Neutrophil (primary cell): ENCODE data around the gene CCR2.

Experiments used
- H3K27ac ChIP-seq: fragments of 200-600 bp; sonication (generic); 2 replicates; pipeline ENCODE4 v1.5.1; 2016; ENCODE audit warnings: mild to moderate bottlenecking, moderate library complexity
- H3K27me3 ChIP-seq: fragments of 200-600 bp; sonication (generic); 2 replicates; pipeline ENCODE4 v1.6.0; 2016; ENCODE audit warnings: mild to moderate bottlenecking
- H3K36me3 ChIP-seq: fragments of 200-600 bp; sonication (generic); 2 replicates; pipeline ENCODE4 v1.5.1; 2017
- H3K4me1 ChIP-seq, 2 experiments: fragments of 200-600 bp in 1 of 2; sonication (generic) in 1 of 2; 1 replicate in 1 of 2; 2 replicates in 1 of 2; pipeline versions ENCODE4 v1.5.1 to v1.6.1; 2013 to 2016; ENCODE audit warnings: low read depth in 1 of 2, low read length in 1 of 2, mild to moderate bottlenecking in 1 of 2, moderate library complexity in 1 of 2; ENCODE audit not compliant: control insufficient read depth in 1 of 2, insufficient read depth in 1 of 2
- H3K4me3 ChIP-seq, 2 experiments: fragments of 200-600 bp in 1 of 2; sonication (generic) in 1 of 2; 1 replicate in 1 of 2; 2 replicates in 1 of 2; pipeline ENCODE4 v1.5.1; 2013 to 2016; ENCODE audit warnings: low read depth in 1 of 2, low read length in 1 of 2, mild to moderate bottlenecking in 1 of 2, moderate library complexity in 1 of 2
- H3K9me3 ChIP-seq: fragments of 200-600 bp; sonication (generic); 2 replicates; pipeline ENCODE4 v1.5.1; 2016
- TF ChIP-seq, protein P1 (sequence below): fragments of 200-600 bp; sonication (generic); IDR thresholded peaks from 2 replicates; pipeline ENCODE4 v1.5.1; 2016; ENCODE audit warnings: antibody characterized with exemption

CCR2 gene

DNA sequence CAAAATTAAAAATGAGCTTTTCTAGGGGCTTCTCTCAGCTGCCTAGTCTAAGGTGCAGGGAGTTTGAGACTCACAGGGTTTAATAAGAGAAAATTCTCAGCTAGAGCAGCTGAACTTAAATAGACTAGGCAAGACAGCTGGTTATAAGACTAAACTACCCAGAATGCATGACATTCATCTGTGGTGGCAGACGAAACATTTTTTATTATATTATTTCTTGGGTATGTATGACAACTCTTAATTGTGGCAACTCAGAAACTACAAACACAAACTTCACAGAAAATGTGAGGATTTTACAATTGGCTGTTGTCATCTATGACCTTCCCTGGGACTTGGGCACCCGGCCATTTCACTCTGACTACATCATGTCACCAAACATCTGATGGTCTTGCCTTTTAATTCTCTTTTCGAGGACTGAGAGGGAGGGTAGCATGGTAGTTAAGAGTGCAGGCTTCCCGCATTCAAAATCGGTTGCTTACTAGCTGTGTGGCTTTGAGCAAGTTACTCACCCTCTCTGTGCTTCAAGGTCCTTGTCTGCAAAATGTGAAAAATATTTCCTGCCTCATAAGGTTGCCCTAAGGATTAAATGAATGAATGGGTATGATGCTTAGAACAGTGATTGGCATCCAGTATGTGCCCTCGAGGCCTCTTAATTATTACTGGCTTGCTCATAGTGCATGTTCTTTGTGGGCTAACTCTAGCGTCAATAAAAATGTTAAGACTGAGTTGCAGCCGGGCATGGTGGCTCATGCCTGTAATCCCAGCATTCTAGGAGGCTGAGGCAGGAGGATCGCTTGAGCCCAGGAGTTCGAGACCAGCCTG lies 17.8 kb downstream of the CCR2 start:
- H3K27me3 ChIP-seq: peaks cover 5% of the 10 kb centered on the region
- no peak overlapping the region for H3K4me3 ChIP-seq
- H3K36me3 ChIP-seq: no peaks in the 10 kb centered on the region
- H3K27ac ChIP-seq: no peak overlapping the region
- peaks cover 0 to 5% of the 10 kb centered on the region in 2 experiments for H3K4me1 ChIP-seq
- no peaks in the 10 kb centered on the region for H3K9me3 ChIP-seq
- TF ChIP-seq, protein P1, sequence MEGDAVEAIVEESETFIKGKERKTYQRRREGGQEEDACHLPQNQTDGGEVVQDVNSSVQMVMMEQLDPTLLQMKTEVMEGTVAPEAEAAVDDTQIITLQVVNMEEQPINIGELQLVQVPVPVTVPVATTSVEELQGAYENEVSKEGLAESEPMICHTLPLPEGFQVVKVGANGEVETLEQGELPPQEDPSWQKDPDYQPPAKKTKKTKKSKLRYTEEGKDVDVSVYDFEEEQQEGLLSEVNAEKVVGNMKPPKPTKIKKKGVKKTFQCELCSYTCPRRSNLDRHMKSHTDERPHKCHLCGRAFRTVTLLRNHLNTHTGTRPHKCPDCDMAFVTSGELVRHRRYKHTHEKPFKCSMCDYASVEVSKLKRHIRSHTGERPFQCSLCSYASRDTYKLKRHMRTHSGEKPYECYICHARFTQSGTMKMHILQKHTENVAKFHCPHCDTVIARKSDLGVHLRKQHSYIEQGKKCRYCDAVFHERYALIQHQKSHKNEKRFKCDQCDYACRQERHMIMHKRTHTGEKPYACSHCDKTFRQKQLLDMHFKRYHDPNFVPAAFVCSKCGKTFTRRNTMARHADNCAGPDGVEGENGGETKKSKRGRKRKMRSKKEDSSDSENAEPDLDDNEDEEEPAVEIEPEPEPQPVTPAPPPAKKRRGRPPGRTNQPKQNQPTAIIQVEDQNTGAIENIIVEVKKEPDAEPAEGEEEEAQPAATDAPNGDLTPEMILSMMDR: no peak

DNA sequence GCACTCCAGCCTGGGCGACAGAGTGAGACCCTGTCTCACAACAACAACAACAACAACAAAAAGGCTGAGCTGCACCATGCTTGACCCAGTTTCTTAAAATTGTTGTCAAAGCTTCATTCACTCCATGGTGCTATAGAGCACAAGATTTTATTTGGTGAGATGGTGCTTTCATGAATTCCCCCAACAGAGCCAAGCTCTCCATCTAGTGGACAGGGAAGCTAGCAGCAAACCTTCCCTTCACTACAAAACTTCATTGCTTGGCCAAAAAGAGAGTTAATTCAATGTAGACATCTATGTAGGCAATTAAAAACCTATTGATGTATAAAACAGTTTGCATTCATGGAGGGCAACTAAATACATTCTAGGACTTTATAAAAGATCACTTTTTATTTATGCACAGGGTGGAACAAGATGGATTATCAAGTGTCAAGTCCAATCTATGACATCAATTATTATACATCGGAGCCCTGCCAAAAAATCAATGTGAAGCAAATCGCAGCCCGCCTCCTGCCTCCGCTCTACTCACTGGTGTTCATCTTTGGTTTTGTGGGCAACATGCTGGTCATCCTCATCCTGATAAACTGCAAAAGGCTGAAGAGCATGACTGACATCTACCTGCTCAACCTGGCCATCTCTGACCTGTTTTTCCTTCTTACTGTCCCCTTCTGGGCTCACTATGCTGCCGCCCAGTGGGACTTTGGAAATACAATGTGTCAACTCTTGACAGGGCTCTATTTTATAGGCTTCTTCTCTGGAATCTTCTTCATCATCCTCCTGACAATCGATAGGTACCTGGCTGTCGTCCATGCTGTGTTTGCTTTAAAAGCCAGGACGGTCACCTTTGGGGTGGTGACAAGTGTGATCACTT lies 18.8 kb downstream of the CCR2 start:
- H3K36me3 ChIP-seq: no peaks in the 10 kb centered on the region
- H3K27me3 ChIP-seq: peaks cover 5% of the 10 kb centered on the region
- no peak overlapping the region for H3K27ac ChIP-seq
- H3K9me3 ChIP-seq: no peaks in the 10 kb centered on the region
- TF ChIP-seq, protein P1: no peak
- no peak overlapping the region for H3K4me3 ChIP-seq
- peaks cover 0 to 5% of the 10 kb centered on the region in 2 experiments for H3K4me1 ChIP-seq

DNA sequence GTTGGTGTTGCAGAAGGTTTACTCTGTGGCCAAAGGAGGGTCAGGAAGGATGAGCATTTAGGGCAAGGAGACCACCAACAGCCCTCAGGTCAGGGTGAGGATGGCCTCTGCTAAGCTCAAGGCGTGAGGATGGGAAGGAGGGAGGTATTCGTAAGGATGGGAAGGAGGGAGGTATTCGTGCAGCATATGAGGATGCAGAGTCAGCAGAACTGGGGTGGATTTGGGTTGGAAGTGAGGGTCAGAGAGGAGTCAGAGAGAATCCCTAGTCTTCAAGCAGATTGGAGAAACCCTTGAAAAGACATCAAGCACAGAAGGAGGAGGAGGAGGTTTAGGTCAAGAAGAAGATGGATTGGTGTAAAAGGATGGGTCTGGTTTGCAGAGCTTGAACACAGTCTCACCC lies 20.8 kb downstream of the CCR2 start:
- Histone ChIP-seq H3K9me3 (no peaks in the 10 kb centered on the region), H3K27ac (no peak overlapping the region), H3K4me1 (no peaks in the 10 kb centered on the region), H3K36me3 (no peaks in the 10 kb centered on the region), H3K27me3 (peaks cover 5% of the 10 kb centered on the region), H3K4me3 (no peak overlapping the region)
- TF ChIP-seq, protein P1: no peak

DNA sequence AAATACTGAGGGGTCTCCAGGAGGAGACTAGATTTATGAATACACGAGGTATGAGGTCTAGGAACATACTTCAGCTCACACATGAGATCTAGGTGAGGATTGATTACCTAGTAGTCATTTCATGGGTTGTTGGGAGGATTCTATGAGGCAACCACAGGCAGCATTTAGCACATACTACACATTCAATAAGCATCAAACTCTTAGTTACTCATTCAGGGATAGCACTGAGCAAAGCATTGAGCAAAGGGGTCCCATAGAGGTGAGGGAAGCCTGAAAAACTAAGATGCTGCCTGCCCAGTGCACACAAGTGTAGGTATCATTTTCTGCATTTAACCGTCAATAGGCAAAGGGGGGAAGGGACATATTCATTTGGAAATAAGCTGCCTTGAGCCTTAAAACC lies 21.3 kb downstream of the CCR2 start:
- Histone ChIP-seq H3K27ac (no peak overlapping the region), H3K4me3 (no peak overlapping the region), H3K27me3 (peaks cover 5% of the 10 kb centered on the region), H3K36me3 (no peaks in the 10 kb centered on the region), H3K4me1 (no peaks in the 10 kb centered on the region), H3K9me3 (no peaks in the 10 kb centered on the region)
- TF ChIP-seq, protein P1: no peak

DNA sequence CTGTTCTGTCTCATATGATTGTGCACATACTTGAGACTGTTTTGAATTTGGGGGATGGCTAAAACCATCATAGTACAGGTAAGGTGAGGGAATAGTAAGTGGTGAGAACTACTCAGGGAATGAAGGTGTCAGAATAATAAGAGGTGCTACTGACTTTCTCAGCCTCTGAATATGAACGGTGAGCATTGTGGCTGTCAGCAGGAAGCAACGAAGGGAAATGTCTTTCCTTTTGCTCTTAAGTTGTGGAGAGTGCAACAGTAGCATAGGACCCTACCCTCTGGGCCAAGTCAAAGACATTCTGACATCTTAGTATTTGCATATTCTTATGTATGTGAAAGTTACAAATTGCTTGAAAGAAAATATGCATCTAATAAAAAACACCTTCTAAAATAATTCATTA lies 21.9 kb downstream of the CCR2 start:
- peaks cover 5% of the 10 kb centered on the region for H3K27me3 ChIP-seq
- no peaks in the 10 kb centered on the region for H3K36me3 ChIP-seq
- no peak overlapping the region for H3K4me3 ChIP-seq
- H3K27ac ChIP-seq: no peak overlapping the region
- H3K9me3 ChIP-seq: no peaks in the 10 kb centered on the region
- H3K4me1 ChIP-seq: no peaks in the 10 kb centered on the region
- TF ChIP-seq, protein P1: no peak
